Endothelial cell of umbilical vein (primary cell): Measurements from ENCODE around the gene TPCN2. TPM values are rescaled to one million over a fixed set of nuclear protein-coding genes. Genes with fewer than 3 reads are reported as not detected.

Experiments used
- BruUV-seq: library from RNA; stranded (reverse); fragments of 400-500 nt; replicated peaks from 2 replicates; lab custom pipeline; 2021; lab: Mats Ljungman, UMichigan
- CTCF ChIA-PET: fragments of 300-600, 350-600 bp; sonication (Branson Sonifier 250); formaldehyde crosslinking; loops from one replicate; lab custom pipeline; 2021; ENCODE audit warnings: antibody characterized with exemption, inconsistent platforms; lab: Charles Lee
- POLR2A ChIA-PET: fragments of 300-600, 350-600 bp; sonication (Branson Sonifier 250); formaldehyde crosslinking; loops from one replicate; lab custom pipeline; 2021; ENCODE audit warnings: antibody characterized with exemption, inconsistent platforms; lab: Charles Lee
- DNase-seq: peaks from one replicate; pipeline ENCODE4 v3.0.0-alpha.2; 2011; ENCODE audit warnings: low read depth, low spot score
- FAIRE-seq: peaks from 2 replicates; lab custom pipeline; 2011; peaks lifted over from hg19 to GRCh38; lab: Jason Lieb, UNC
- H2AFZ ChIP-seq: 2 replicates; pipeline ENCODE4 v1.6.0; 2012; ENCODE audit warnings: low read depth, low read length, control low read depth, inconsistent platforms
- H3K27ac ChIP-seq: 2 replicates; pipeline ENCODE4 v1.5.1; 2011; ENCODE audit warnings: low read depth, mild to moderate bottlenecking, control low read depth, low read length, moderate library complexity; ENCODE audit not compliant: insufficient read depth
- H3K27me3 ChIP-seq, 2 experiments: 2 replicates each; pipeline versions ENCODE4 v1.6.0 to v1.6.1; 2011; ENCODE audit warnings: low read length in 2 of 2, mixed read lengths in 1 of 2; ENCODE audit not compliant: control insufficient read depth in 2 of 2, insufficient read depth in 2 of 2
- H3K36me3 ChIP-seq, 2 experiments: 2 replicates in 1 of 2; 3 replicates in 1 of 2; pipeline ENCODE4 v1.5.1; 2011; ENCODE audit warnings: low read length in 2 of 2, mild to moderate bottlenecking in 1 of 2, moderate library complexity in 1 of 2; ENCODE audit not compliant: control insufficient read depth in 2 of 2, insufficient read depth in 2 of 2; ENCODE audit errors: extremely low read depth in 1 of 2
- H3K4me1 ChIP-seq: 3 replicates; pipeline ENCODE4 v1.5.1; 2011; ENCODE audit warnings: mild to moderate bottlenecking, low read length; ENCODE audit not compliant: control insufficient read depth, insufficient read depth; ENCODE audit errors: extremely low read depth
- H3K4me2 ChIP-seq: 2 replicates; pipeline ENCODE4 v1.6.1; 2011; ENCODE audit warnings: low read length, control low read depth, mixed read lengths; ENCODE audit not compliant: insufficient read depth
- H3K4me3 ChIP-seq, 3 experiments: fragments of 200-600 bp in 1 of 3; sonication (generic), shearing (Covaris generic) in 1 of 3; replicated peaks in 1 of 3; 2 replicates each; pipeline ENCODE4 v1.5.1; 2011 to 2016; ENCODE audit warnings: control low read depth in 3 of 3, low read length in 3 of 3, mild to moderate bottlenecking in 2 of 3, inconsistent platforms in 1 of 3, low read depth in 1 of 3, moderate library complexity in 1 of 3; ENCODE audit not compliant: insufficient read depth in 1 of 3
- H3K79me2 ChIP-seq: 2 replicates; pipeline ENCODE4 v1.6.0; 2012; ENCODE audit warnings: low read length, inconsistent platforms; ENCODE audit not compliant: control insufficient read depth, insufficient read depth
- H3K9ac ChIP-seq: replicated peaks from 2 replicates; pipeline ENCODE3; 2011; ENCODE audit warnings: low read length, control low read depth; ENCODE audit not compliant: insufficient read depth; ENCODE audit errors: extremely low read depth
- H3K9me1 ChIP-seq: replicated peaks from 3 replicates; pipeline ENCODE4 v1.6.0; 2011; ENCODE audit warnings: mild to moderate bottlenecking, low read length; ENCODE audit not compliant: control insufficient read depth, insufficient read depth; ENCODE audit errors: extremely low read depth
- H3K9me3 ChIP-seq: replicated peaks from 2 replicates; pipeline ENCODE4 v1.5.1; 2012; ENCODE audit warnings: low read length, inconsistent platforms; ENCODE audit not compliant: control insufficient read depth, insufficient read depth
- H4K20me1 ChIP-seq: replicated peaks from 2 replicates; pipeline ENCODE3; 2011; ENCODE audit warnings: mild to moderate bottlenecking, low read length; ENCODE audit not compliant: control insufficient read depth, insufficient read depth; ENCODE audit errors: extremely low read depth
- EZH2 ChIP-seq: IDR thresholded peaks from 2 replicates; pipeline ENCODE4 v1.6.1; 2012; ENCODE audit warnings: borderline replicate concordance, low read depth, mild to moderate bottlenecking, moderate library complexity, low read length, inconsistent platforms; ENCODE audit not compliant: severe bottlenecking
- FOS ChIP-seq: IDR thresholded peaks from 2 replicates; pipeline ENCODE4 v1.6.1; 2011; ENCODE audit warnings: mild to moderate bottlenecking, low read length, moderate library complexity, borderline replicate concordance; ENCODE audit not compliant: insufficient read depth
- GATA2 ChIP-seq: IDR thresholded peaks from 2 replicates; pipeline ENCODE4 v1.7.0; 2011; ENCODE audit warnings: low read depth, mild to moderate bottlenecking, moderate library complexity, mixed read lengths, low read length; ENCODE audit not compliant: insufficient read length, insufficient read depth
- JUN ChIP-seq: IDR thresholded peaks from 2 replicates; pipeline ENCODE4 v1.6.1; 2011; ENCODE audit warnings: borderline replicate concordance, low read depth; ENCODE audit not compliant: insufficient read length, insufficient read depth
- MYC ChIP-seq: IDR thresholded peaks from one replicate; pipeline ENCODE4 v1.6.1; 2011; ENCODE audit warnings: mild to moderate bottlenecking, low read depth, low read length
- POLR2A ChIP-seq: IDR thresholded peaks from 2 replicates; pipeline ENCODE4 v1.6.1; 2012; ENCODE audit warnings: low read depth, mild to moderate bottlenecking, control low read depth, low read length
- POLR2AphosphoS5 ChIP-seq: IDR thresholded peaks from 2 replicates; pipeline ENCODE4 v1.6.1; 2012; ENCODE audit warnings: low read depth, mild to moderate bottlenecking, control low read depth, low read length, moderate library complexity; ENCODE audit not compliant: insufficient read depth
- dilution Hi-C: fragments of 300-500 bp; cut with MboI; formaldehyde crosslinking; loops from one replicate; pipeline ENCODE4 v1.15.0; 2019; ENCODE audit warnings: low sequenced_read_pairs; ENCODE audit not compliant: extremely low pct_ligation_motif_present
- intact Hi-C: fragments of 100-400 bp; cut with micrococcal nuclease; formaldehyde crosslinking; loops from one replicate; pipeline ENCODE4 v1.10.0; 2022
- polyA plus RNA-seq, 4 experiments: library from polyadenylated mRNA; depleted of rRNA in 3 of 4; stranded (reverse) in 3 of 4; unstranded in 1 of 4; fragments of >200 nt; gene quantifications; 2 replicates each; pipeline versions ENCODE4 v1.2.1 to v1.2.3, GENCODE V29; 2011 to 2012; ENCODE audit warnings: missing spikeins in 1 of 4
- total RNA-seq: library from RNA; stranded (reverse); gene quantifications from 2 replicates; pipeline ENCODE4 v1.2.3, GENCODE V29; 2021
- TF ChIP-seq, protein P1 (sequence below), 2 donors: IDR thresholded peaks; 1 replicate in 1 of 2; 2 replicates in 1 of 2; pipeline ENCODE4 v1.5.1; 2011; ENCODE audit warnings: low read length in 2 of 2, mild to moderate bottlenecking in 2 of 2, moderate library complexity in 2 of 2, control low read depth in 1 of 2, inconsistent platforms in 1 of 2, low read depth in 1 of 2; ENCODE audit not compliant: insufficient read depth in 1 of 2; ENCODE audit errors: extremely low read depth in 1 of 2
- TF ChIP-seq, protein P2 (sequence below): IDR thresholded peaks from 2 replicates; pipeline ENCODE4 v1.6.1; 2011; ENCODE audit not compliant: insufficient read depth, insufficient read length

The TPCN2 gene
- total and polyA plus RNA-seq, 2 donors (not counting 3 experiments of a cell fraction or from before 2014, with no cell fraction given): 10.3 to 13.4 TPM

- Histone ChIP-seq H3K4me1 (no peaks in the 10 kb centered on the region), H3K9ac (no peak overlapping the region), H3K9me3 (no peaks in the 10 kb centered on the region), H4K20me1 (no peaks in the 10 kb centered on the region), H3K9me1 (no peaks in the 10 kb centered on the region), H3K27me3 (no peaks in the 10 kb centered on the region), H3K4me3 (no peak overlapping the region), H2AFZ (no peak overlapping the region), H3K36me3 (no peaks in the 10 kb centered on the region), H3K79me2 (no peaks in the 10 kb centered on the region), H3K4me2 (no peak overlapping the region), H3K27ac (no peak overlapping the region)
- FAIRE-seq: no peak
- intact Hi-C loops (no loop called here), dilution Hi-C loops (no loop called here)
- DNase-seq: no peak
- BruUV-seq: no TSS peak
- ChIA-PET POLR2A (no interaction called here), CTCF (no interaction called here)
- TF ChIP-seq, protein P1, sequence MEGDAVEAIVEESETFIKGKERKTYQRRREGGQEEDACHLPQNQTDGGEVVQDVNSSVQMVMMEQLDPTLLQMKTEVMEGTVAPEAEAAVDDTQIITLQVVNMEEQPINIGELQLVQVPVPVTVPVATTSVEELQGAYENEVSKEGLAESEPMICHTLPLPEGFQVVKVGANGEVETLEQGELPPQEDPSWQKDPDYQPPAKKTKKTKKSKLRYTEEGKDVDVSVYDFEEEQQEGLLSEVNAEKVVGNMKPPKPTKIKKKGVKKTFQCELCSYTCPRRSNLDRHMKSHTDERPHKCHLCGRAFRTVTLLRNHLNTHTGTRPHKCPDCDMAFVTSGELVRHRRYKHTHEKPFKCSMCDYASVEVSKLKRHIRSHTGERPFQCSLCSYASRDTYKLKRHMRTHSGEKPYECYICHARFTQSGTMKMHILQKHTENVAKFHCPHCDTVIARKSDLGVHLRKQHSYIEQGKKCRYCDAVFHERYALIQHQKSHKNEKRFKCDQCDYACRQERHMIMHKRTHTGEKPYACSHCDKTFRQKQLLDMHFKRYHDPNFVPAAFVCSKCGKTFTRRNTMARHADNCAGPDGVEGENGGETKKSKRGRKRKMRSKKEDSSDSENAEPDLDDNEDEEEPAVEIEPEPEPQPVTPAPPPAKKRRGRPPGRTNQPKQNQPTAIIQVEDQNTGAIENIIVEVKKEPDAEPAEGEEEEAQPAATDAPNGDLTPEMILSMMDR (IDR thresholded peaks at IDR 0.05; ENCODE audit: extremely low read depth in 1 of 2, insufficient read depth in 1 of 2, low read depth in 1 of 2, low read length in 2 of 2): no peak
- TF ChIP-seq JUN: no peak
- TF ChIP-seq, protein P2, sequence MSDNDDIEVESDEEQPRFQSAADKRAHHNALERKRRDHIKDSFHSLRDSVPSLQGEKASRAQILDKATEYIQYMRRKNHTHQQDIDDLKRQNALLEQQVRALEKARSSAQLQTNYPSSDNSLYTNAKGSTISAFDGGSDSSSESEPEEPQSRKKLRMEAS: no peak
- no peak for TF ChIP-seq EZH2
- no peak for TF ChIP-seq POLR2AphosphoS5
- TF ChIP-seq FOS: no peak
- no peak for TF ChIP-seq MYC
- TF ChIP-seq GATA2: no peak
- no peak for TF ChIP-seq POLR2A
Observed at GRCh38 chr11:69094111-69094914, 45.6 kb downstream of the TPCN2 start.
